Measurements from ENCODE around the gene IDUA. TPM values are rescaled to one million over a fixed set of nuclear protein-coding genes. Genes with fewer than 3 reads are reported as not detected.

Gene IDUA
- total and polyA plus RNA-seq, 10 of the 15 experiments (the other 5 are each of a cell fraction or from before 2014, with no cell fraction given), result 0.05 to 7.6 (median 1.4) TPM; not detected in 1

GRCh38 chr4:999882-1000425 lies 13.1 kb downstream of the IDUA start:
- Histone ChIP-seq H4K20me1 (ENCODE audit: control insufficient read depth, insufficient read depth) (no peaks in the 10 kb centered on the region), H3K9ac (ENCODE audit: control insufficient read depth, insufficient read depth, low read length) (no peak overlapping the region), H3K4me3 (no peak overlapping the region), H3K27ac (ENCODE audit: control insufficient read depth, insufficient read depth) (no peak overlapping the region), H3K27me3 (replicated peaks in 1 of 2; ENCODE audit: control insufficient read depth in 2 of 2, insufficient read depth in 2 of 2, low read length in 1 of 2) (peaks cover 2 to 3% of the 10 kb centered on the region in 2 experiments), H3K9me3 (replicated peaks; ENCODE audit: control insufficient read depth, insufficient read depth, low read length) (no peaks in the 10 kb centered on the region; the same call in 2 of the 3 replicates), H3K4me1 (ENCODE audit: control insufficient read depth, insufficient read depth, low read length) (no peaks in the 10 kb centered on the region), H2AFZ (ENCODE audit: control insufficient read depth, low read depth, low read length) (no peak overlapping the region), H3K4me2 (ENCODE audit: control insufficient read depth, insufficient read depth) (no peak overlapping the region), H3K79me2 (ENCODE audit: control insufficient read depth, insufficient read depth, low read length) (no peaks in the 10 kb centered on the region), H3K36me3 (ENCODE audit: control insufficient read depth in 2 of 2, insufficient read depth in 2 of 2, low read length in 1 of 2) (no peaks in the 10 kb centered on the region)
- 12% methylated on average over 15 of the region's 18 CpGs for WGBS (ENCODE audit: insufficient coverage, insufficient replicate concordance, low lambda C conversion rate, missing lambda C conversion rate)
- TF ChIP-seq E2F8 (IDR thresholded peaks at IDR 0.05; ENCODE audit: low read depth, partially characterized antibody) (no peak), MEF2B (IDR thresholded peaks at IDR 0.05; ENCODE audit: partially characterized antibody, poor library complexity, severe bottlenecking) (peak; percentile 42)
- no peak for ATAC-seq
- ChIA-PET POLR2A (no interaction called here), CTCF (no interaction called here), SMC1A (ENCODE audit: uncharacterized antibody, unreplicated experiment) (no interaction called here), RAD21 (ENCODE audit: unreplicated experiment) (no interaction called here)
- DNase-seq (ENCODE audit: low read depth, low spot score), result no peak
- BruUV-seq (replicated peaks), result no TSS peak
- no peak for FAIRE-seq
- intact Hi-C loops (cut with micrococcal nuclease; ENCODE audit: unreplicated experiment) (no loop called here), in situ Hi-C loops (cut with MboI) (no loop called here)

GRCh38 chr4:1000686-1001260 lies 13.9 kb downstream of the IDUA start:
- Histone ChIP-seq H3K4me3 (no peak overlapping the region), H3K27me3 (replicated peaks in 1 of 2; ENCODE audit: control insufficient read depth in 2 of 2, insufficient read depth in 2 of 2, low read length in 1 of 2) (peaks cover 2 to 3% of the 10 kb centered on the region in 2 experiments), H3K9ac (ENCODE audit: control insufficient read depth, insufficient read depth, low read length) (no peak overlapping the region), H3K4me1 (ENCODE audit: control insufficient read depth, insufficient read depth, low read length) (no peaks in the 10 kb centered on the region), H4K20me1 (ENCODE audit: control insufficient read depth, insufficient read depth) (no peaks in the 10 kb centered on the region), H3K4me2 (ENCODE audit: control insufficient read depth, insufficient read depth) (no peak overlapping the region), H3K36me3 (ENCODE audit: control insufficient read depth in 2 of 2, insufficient read depth in 2 of 2, low read length in 1 of 2) (no peaks in the 10 kb centered on the region), H3K27ac (ENCODE audit: control insufficient read depth, insufficient read depth) (no peak overlapping the region), H3K9me3 (replicated peaks; ENCODE audit: control insufficient read depth, insufficient read depth, low read length) (no peaks in the 10 kb centered on the region; the same call in 2 of the 3 replicates), H2AFZ (ENCODE audit: control insufficient read depth, low read depth, low read length) (no peak overlapping the region), H3K79me2 (ENCODE audit: control insufficient read depth, insufficient read depth, low read length) (no peaks in the 10 kb centered on the region)
- 72% methylated on average over 15 of the region's 15 CpGs for WGBS (ENCODE audit: insufficient coverage, insufficient replicate concordance, low lambda C conversion rate, missing lambda C conversion rate)
- RAD21 ChIA-PET (ENCODE audit: unreplicated experiment), result no interaction called here
- ATAC-seq (no peak), FAIRE-seq (no peak), DNase-seq (ENCODE audit: low read depth, low spot score) (no peak)
- POLR2A ChIA-PET, result no interaction called here
- in situ Hi-C loops (cut with MboI), result no loop called here
- SMC1A ChIA-PET (ENCODE audit: uncharacterized antibody, unreplicated experiment), result no interaction called here
- CTCF ChIA-PET, result no interaction called here
- intact Hi-C loops (cut with micrococcal nuclease; ENCODE audit: unreplicated experiment), result no loop called here
- BruUV-seq (replicated peaks), result no TSS peak
- no peak for TF ChIP-seq RELA (IDR thresholded peaks at IDR 0.05; ENCODE audit: borderline replicate concordance, partially characterized antibody)
- no peak for TF ChIP-seq CBX5 (IDR thresholded peaks at IDR 0.05; ENCODE audit: low read depth)
- no peak for TF ChIP-seq CHD1 (IDR thresholded peaks at IDR 0.05; ENCODE audit: low read depth, low read length)
- TF ChIP-seq ESRRA (IDR thresholded peaks at IDR 0.05; ENCODE audit: low read length), result no peak
- no peak for TF ChIP-seq PBX3 (IDR thresholded peaks at IDR 0.05; ENCODE audit: insufficient replicate concordance, low read depth, low read length)
- no peak for TF ChIP-seq SKIL (IDR thresholded peaks at IDR 0.05; ENCODE audit: low read depth, poor library complexity, severe bottlenecking)
- TF ChIP-seq CREB1 (IDR thresholded peaks at IDR 0.05; ENCODE audit: low read depth), result no peak

All from GM12878 (cell line).